Stimulated activated CD8-positive, alpha-beta memory T cell treated with anti-CD3 and anti-CD28 coated beads, Interleukin-4, amount 100 ng/mL, for 24 hours (primary cell): ENCODE data around the gene IGLL5.
"Not testable (repeated sequence)": the region's sequence is repeated elsewhere in the genome, so short reads cannot be mapped to it uniquely, and the experiment has no call there.

Experiments used
- DNase-seq: peaks from one replicate; pipeline ENCODE4 v3.0.0-alpha.2; 2020; ENCODE audit warnings: low read depth

IGLL5 gene

GRCh38 chr22:22914726-22915669 is 27.4 kb downstream of the IGLL5 start:
- no peak for DNase-seq

- DNase-seq: no peak
Observed at GRCh38 chr22:22915670-22916035, 28.0 kb downstream of the IGLL5 start.

GRCh38 chr22:22916215-22916951 is 28.8 kb downstream of the IGLL5 start:
- no peak for DNase-seq

- no peak for DNase-seq
Observed at GRCh38 chr22:22916952-22917290, 29.3 kb downstream of the IGLL5 start.

GRCh38 chr22:22917377-22917776 is 29.8 kb downstream of the IGLL5 start:
- DNase-seq: no peak

GRCh38 chr22:22918297-22918965 is 30.8 kb downstream of the IGLL5 start:
- DNase-seq: no peak

- no peak for DNase-seq
Observed at GRCh38 chr22:22919041-22919440, 31.4 kb downstream of the IGLL5 start.

- no peak for DNase-seq
Observed at GRCh38 chr22:22920104-22920654, 32.6 kb downstream of the IGLL5 start.

- DNase-seq: no peak
Observed at GRCh38 chr22:22920910-22921550, 33.4 kb downstream of the IGLL5 start.

- DNase-seq: no peak
Observed at GRCh38 chr22:22921575-22921974, 34.0 kb downstream of the IGLL5 start.

- not testable (repeated sequence) for DNase-seq
Observed at GRCh38 chr22:22922092-22922953, 34.7 kb downstream of the IGLL5 start.

- DNase-seq: no peak
Observed at GRCh38 chr22:22922954-22923319, 35.3 kb downstream of the IGLL5 start.

- no peak for DNase-seq
Observed at GRCh38 chr22:22923379-22923778, 35.8 kb downstream of the IGLL5 start.

GRCh38 chr22:22923930-22924329 is 36.3 kb downstream of the IGLL5 start:
- DNase-seq: no peak

- no peak for DNase-seq
Observed at GRCh38 chr22:22924369-22925145, 36.9 kb downstream of the IGLL5 start.

GRCh38 chr22:22925146-22925804 is 37.7 kb downstream of the IGLL5 start:
- no peak for DNase-seq

GRCh38 chr22:22925805-22926369 is 38.3 kb downstream of the IGLL5 start:
- no peak for DNase-seq

- no peak for DNase-seq
Observed at GRCh38 chr22:22926370-22927195, 39.0 kb downstream of the IGLL5 start.
